ENCODE measurements around the gene H3-3A.

Gene H3-3A

GRCh38 chr1:226111883-226112261, 49.4 kb downstream of the H3-3A start:
- DNase-seq (ENCODE audit: low spot score), result no peak

DNA sequence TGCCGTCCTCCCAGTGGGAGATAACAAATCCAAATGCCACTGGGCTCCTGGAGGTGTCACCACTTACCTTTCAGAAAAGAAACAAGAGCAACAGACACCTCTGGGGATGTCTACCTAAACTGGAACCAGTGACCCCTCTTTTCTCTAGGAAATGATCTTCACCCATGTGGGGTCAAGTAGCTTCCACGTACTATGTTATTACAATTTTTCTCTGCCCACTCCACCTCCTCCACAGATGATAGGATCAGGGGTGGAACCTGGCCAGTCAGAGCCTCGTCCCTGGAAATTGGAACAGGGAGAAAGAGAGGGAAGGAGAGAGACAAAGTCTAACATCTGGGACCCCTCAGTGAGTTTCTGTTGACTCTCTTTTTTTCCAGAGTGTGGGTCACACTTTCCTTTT, 50.1 kb downstream of the H3-3A start:
- DNase-seq (ENCODE audit: low spot score), result no peak

- DNase-seq (ENCODE audit: low spot score), result no peak
Observed at GRCh38 chr1:226116673-226117072, 54.2 kb downstream of the H3-3A start.

DNA sequence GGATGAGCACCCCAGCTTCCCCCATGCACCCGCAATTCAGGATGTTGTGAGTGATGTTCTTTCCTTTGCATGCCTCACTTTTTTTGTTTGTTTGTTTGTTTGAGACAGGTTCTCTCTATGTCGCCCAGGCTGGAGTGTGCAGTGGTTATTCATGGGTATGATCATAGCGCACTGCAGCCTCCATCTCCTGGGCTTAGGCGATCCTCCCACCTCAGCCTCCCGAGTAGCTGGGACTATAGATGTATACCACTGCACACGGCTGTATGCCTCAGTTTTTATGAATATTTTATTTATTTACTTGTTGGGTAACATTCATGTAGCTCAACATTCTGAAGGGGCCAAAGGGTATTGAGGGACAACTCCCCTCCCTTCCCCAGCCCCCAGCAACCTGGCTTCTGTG, 54.8 kb downstream of the H3-3A start:
- no peak for DNase-seq (ENCODE audit: low spot score)

DNA sequence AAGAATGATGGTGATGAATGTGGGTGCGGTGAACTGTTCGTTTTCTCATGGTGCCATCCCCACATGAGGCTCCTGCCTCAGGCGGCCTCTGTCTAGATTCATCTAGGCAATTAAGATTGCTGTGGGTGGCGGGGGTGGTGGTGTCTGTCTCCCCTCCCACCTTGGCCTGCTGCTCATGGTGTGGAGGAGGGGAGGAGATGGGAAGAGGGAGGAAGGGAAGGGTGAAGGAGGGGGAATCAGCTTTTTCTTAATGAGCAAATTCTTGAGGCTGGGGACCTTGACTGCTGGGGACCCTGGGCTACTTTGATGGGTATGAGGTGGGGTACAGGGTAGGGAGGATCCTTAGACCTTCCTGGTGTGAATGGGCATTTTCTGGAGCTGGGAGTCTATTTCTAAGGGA, 55.8 kb downstream of the H3-3A start:
- DNase-seq (ENCODE audit: low spot score), result no peak

DNA sequence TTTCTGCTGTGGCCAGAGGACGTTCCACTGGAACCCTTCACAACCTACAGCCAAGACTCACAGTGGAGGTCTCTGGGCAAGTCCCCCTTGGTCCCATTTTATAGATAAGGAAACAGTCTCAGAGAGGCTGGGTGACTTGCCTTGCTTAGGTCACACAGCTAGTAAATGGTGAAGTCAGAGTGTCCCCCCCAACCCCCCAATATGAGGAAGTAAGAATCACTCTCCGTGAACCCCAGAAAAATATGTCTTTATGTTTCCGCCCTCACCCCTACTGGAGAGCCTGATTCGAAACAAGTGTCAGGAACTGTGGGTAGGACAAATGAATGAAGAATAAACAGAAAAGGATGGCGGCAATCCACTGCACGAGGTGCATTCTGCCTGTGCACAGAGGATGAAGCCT, 56.7 kb downstream of the H3-3A start:
- DNase-seq (ENCODE audit: low spot score), result no peak

GRCh38 chr1:226120398-226120797, 57.9 kb downstream of the H3-3A start:
- no peak for DNase-seq (ENCODE audit: low spot score)

DNA sequence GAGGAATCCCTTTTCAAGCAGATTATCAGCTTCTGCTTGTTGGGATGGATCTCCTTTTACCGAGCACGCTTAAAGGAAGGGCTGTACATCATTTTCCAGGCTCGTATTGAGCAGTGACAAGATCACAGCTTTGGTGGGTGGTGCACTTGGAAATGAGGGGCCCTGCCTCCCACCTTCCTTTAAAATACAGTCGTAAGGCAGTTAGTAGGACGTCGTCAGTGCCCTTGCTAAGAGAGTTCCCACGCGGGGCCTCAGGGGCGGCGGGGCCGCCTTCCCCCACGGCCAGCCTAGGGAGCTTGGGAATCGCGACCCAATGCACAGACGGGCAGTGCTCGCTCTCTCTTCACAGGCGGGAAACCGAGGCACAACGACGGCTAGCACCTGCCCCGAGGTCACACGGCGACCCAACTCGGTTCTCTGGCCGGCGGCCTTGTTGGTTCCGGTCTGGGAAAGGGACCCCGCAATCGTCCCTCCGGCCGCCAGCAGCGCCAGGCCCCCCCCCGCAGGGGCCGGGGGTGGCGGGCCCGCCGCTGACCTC, 58.6 kb downstream of the H3-3A start:
- DNase-seq (ENCODE audit: low spot score), result no peak
